B cell (primary cell): ENCODE data around the gene LPIN2. TPM values are rescaled to one million over a fixed set of nuclear protein-coding genes. Genes with fewer than 3 reads are reported as not detected.

Source experiments
- ATAC-seq: fragments of 200-7000 bp; cut with Tn5 transposase; one replicate; pipeline ENCODE4 v1.10.0; 2021; ENCODE audit warnings: low read depth, mild to moderate bottlenecking, moderate number of reproducible peaks, moderate library complexity
- CTCF ChIA-PET: fragments of 350-600 bp; sonication (Branson Sonifier 250); formaldehyde crosslinking; loops from one replicate; lab custom pipeline; 2021; ENCODE audit warnings: antibody characterized with exemption, inconsistent platforms; lab: Charles Lee
- POLR2A ChIA-PET: fragments of 350-600 bp; sonication (Branson Sonifier 250); formaldehyde crosslinking; loops from one replicate; lab custom pipeline; 2021; ENCODE audit warnings: antibody characterized with exemption; lab: Charles Lee
- DNase-seq: peaks from one replicate; pipeline ENCODE4 v3.0.0; 2013
- H2AFZ ChIP-seq: 2 replicates; pipeline ENCODE4 v1.6.1; 2012; ENCODE audit warnings: mild to moderate bottlenecking, low read depth, low read length; ENCODE audit not compliant: insufficient read depth, poor library complexity, severe bottlenecking
- H3K27ac ChIP-seq, 2 donors: 1 replicate in 1 of 2; 2 replicates in 1 of 2; pipeline ENCODE4 v1.5.1; 2012 to 2013; ENCODE audit warnings: low read length in 2 of 2, mild to moderate bottlenecking in 2 of 2, moderate library complexity in 1 of 2
- H3K27me3 ChIP-seq, 4 experiments: fragments of 200-600 bp in 1 of 4; sonication (generic) in 1 of 4; replicated peaks in 1 of 4; 1 replicate in 2 of 4; 2 replicates in 2 of 4; pipeline versions ENCODE4 v1.6.1 to v1.7.0; 2013 to 2016; ENCODE audit warnings: low read length in 3 of 4, mild to moderate bottlenecking in 2 of 4, mixed read lengths in 1 of 4, moderate library complexity in 1 of 4; ENCODE audit not compliant: insufficient read depth in 4 of 4, control insufficient read depth in 3 of 4; ENCODE audit errors: control extremely low read depth in 1 of 4
- H3K36me3 ChIP-seq, 2 experiments: replicated peaks in 1 of 2; 1 replicate in 1 of 2; 2 replicates in 1 of 2; pipeline versions ENCODE4 v1.6.1 to v1.7.1; 2013; ENCODE audit warnings: low read length in 1 of 2; ENCODE audit not compliant: insufficient read depth in 2 of 2, control insufficient read depth in 1 of 2; ENCODE audit errors: control extremely low read depth in 1 of 2, extremely low read depth in 1 of 2
- H3K4me1 ChIP-seq, 2 donors: fragments of 200-600 bp in 1 of 2; sonication (generic) in 1 of 2; 1 replicate in 1 of 2; 2 replicates in 1 of 2; pipeline versions ENCODE4 v1.5.1 to v1.6.1; 2013 to 2017; ENCODE audit warnings: low read length in 2 of 2; ENCODE audit not compliant: control insufficient read depth in 2 of 2, insufficient read depth in 2 of 2
- H3K4me2 ChIP-seq: replicated peaks from 2 replicates; pipeline ENCODE3; 2012; ENCODE audit warnings: mild to moderate bottlenecking, low read depth, low read length; ENCODE audit not compliant: poor library complexity, severe bottlenecking
- H3K4me3 ChIP-seq, 5 experiments: fragments of 200-600 bp in 1 of 5; sonication (generic) in 1 of 5; 1 replicate in 3 of 5; 2 replicates in 2 of 5; pipeline versions ENCODE4 v1.5.1 to v1.7.0; 2011 to 2016; ENCODE audit warnings: low read length in 4 of 5, mild to moderate bottlenecking in 4 of 5, low read depth in 2 of 5, control low read depth in 1 of 5, moderate library complexity in 1 of 5; ENCODE audit not compliant: insufficient read depth in 1 of 5; ENCODE audit errors: control extremely low read depth in 1 of 5, extremely low read depth in 1 of 5
- H3K79me2 ChIP-seq: fragments of 200-600 bp; sonication (generic); one replicate; pipeline ENCODE4 v1.6.0; 2016; ENCODE audit warnings: low read length; ENCODE audit not compliant: control insufficient read depth, insufficient read depth
- H3K9ac ChIP-seq: fragments of 200-600 bp; sonication (generic); 2 replicates; pipeline ENCODE4 v1.6.1; 2017; ENCODE audit warnings: mild to moderate bottlenecking, low read length, moderate library complexity
- H3K9me3 ChIP-seq, 3 donors: one replicate each; pipeline versions ENCODE4 v1.6.1 to v1.7.1; 2013; ENCODE audit warnings: low read length in 2 of 3; ENCODE audit not compliant: control insufficient read depth in 2 of 3, insufficient read depth in 1 of 3; ENCODE audit errors: control extremely low read depth in 1 of 3
- H4K20me1 ChIP-seq: 2 replicates; pipeline ENCODE4 v1.6.0; 2012; ENCODE audit warnings: mild to moderate bottlenecking, low read length; ENCODE audit not compliant: insufficient read depth, control insufficient read depth, poor library complexity, severe bottlenecking
- H3K27ac Mint-ChIP-seq: one replicate; pipeline ENCODE4 v1.8.0; 2021; ENCODE audit warnings: mixed read lengths
- H3K27me3 Mint-ChIP-seq: one replicate; pipeline ENCODE4 v1.8.0; 2021; ENCODE audit warnings: mixed read lengths
- H3K4me1 Mint-ChIP-seq: one replicate; pipeline ENCODE4 v1.8.0; 2021; ENCODE audit warnings: mixed read lengths
- H3K4me3 Mint-ChIP-seq: one replicate; pipeline ENCODE4 v1.8.0; 2021; ENCODE audit warnings: mixed read lengths
- H3K9me3 Mint-ChIP-seq: one replicate; pipeline ENCODE4 v1.8.0; 2022; ENCODE audit warnings: mixed read lengths; ENCODE audit not compliant: insufficient read depth
- EZH2 ChIP-seq: IDR thresholded peaks from 2 replicates; pipeline ENCODE4 v1.6.1; 2012; ENCODE audit warnings: borderline replicate concordance, low read depth, mild to moderate bottlenecking, moderate library complexity, low read length; ENCODE audit not compliant: insufficient read depth, poor library complexity, severe bottlenecking
- WGBS: methylation state at CpG from one replicate; pipeline ENCODE4 v1.1.5; 2013; ENCODE audit warnings: missing lambda C conversion rate; ENCODE audit not compliant: insufficient coverage; 5-methylcytosine and 5-hydroxymethylcytosine counted together
- intact Hi-C: fragments of 100-400 bp; cut with micrococcal nuclease; formaldehyde crosslinking; loops from one replicate; pipeline ENCODE4 v1.10.0; 2022
- polyA plus RNA-seq: library from polyadenylated mRNA; depleted of rRNA; stranded (reverse); fragments of >200 nt; gene quantifications from 2 replicates; pipeline ENCODE4 v1.2.3, GENCODE V29; 2012
- total RNA-seq, 2 donors: library from RNA; stranded (reverse); fragments of 120-200 nt in 1 of 2; gene quantifications; 1 replicate in 1 of 2; 2 replicates in 1 of 2; pipeline versions ENCODE4 v1.2.3 to v1.2.4, GENCODE V29; 2013 to 2022
- TF ChIP-seq, protein P1 (sequence below): fragments of 200-600 bp; IDR thresholded peaks from one replicate; pipeline ENCODE4 v1.8.0; 2022; ENCODE audit warnings: antibody characterized with exemption, mild to moderate bottlenecking

Gene LPIN2
- total and polyA plus RNA-seq, 2 donors (not counting 1 experiment from before 2014, with no cell fraction given) = 8.0 to 31.0 TPM

DNA sequence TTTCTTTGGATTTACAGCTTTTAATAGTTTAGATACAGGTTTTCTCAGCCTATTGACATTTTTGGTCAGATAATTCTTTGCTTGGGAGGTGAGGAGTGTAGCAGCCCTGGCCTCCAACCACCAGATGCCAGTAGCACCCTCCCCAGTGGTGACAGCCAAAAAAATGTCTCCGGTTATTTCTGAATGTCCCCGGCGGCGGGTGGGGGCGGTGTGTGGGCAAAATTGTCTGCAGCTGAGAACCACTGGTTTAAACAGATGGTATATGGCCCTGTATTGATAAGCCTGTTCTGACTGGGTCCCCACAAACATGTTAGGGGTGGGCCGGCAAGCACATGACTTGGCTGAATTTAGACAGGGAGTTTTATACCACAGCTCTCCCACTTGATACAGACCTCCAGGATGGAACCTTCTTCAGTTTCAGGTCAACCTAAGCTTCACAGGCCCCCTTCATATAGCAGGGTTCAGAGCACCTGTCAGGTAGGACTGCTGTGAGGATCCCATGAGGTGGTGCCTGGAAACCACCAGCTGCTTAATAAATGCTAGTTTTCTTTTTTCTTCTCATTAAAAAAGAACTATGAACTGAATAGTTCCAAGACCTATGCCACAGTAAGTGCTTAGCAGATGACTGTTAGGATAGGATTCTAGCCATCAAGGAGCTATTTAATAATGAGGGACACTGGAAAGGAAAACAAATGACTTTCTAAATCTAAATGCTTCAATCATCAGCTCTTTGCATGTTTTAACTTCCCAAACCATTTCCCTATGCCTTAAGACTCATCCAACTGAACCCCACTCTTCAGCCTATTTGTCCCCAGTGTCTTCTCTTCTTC, 18.1 kb downstream of the LPIN2 start:
- intact Hi-C loops = loop anchor here (1.0 to 5.0 kb wide), 5 partner anchors 68 to 672 kb away; no protein-coding TSS in a partner anchor
- ChIA-PET CTCF (interaction anchor here (0.7 to 5.5 kb wide), 55 partner anchors 9 to 671 kb away, joined by 3 to 155 read pairs (median 5); partner anchors contain the start of gene MYL12A), POLR2A (interaction anchor here (0.6 to 3.1 kb wide), 6 partner anchors 9 to 599 kb away, joined by 3 to 16 read pairs (median 4); partner anchors contain the start of gene MYL12A)
- H3K27ac ChIP-seq = peak overlapping the region in 1 of 2 donors; percentile 4
- DNase-seq = peak; percentile 81
- peaks cover 76% of the 10 kb centered on the region for H3K79me2 ChIP-seq
- peak overlapping the region; percentile 50 for H3K4me3 Mint-ChIP-seq
- H3K27me3 Mint-ChIP-seq = no peaks in the 10 kb centered on the region
- H3K4me1 Mint-ChIP-seq = peaks cover 35% of the 10 kb centered on the region
- peak overlapping the region; percentile 65 for H3K4me2 ChIP-seq
- H3K9me3 ChIP-seq = peaks cover 0 to 4% (median 0%) of the 10 kb centered on the region in 3 donors
- no peak for TF ChIP-seq EZH2
- TF ChIP-seq, protein P1, sequence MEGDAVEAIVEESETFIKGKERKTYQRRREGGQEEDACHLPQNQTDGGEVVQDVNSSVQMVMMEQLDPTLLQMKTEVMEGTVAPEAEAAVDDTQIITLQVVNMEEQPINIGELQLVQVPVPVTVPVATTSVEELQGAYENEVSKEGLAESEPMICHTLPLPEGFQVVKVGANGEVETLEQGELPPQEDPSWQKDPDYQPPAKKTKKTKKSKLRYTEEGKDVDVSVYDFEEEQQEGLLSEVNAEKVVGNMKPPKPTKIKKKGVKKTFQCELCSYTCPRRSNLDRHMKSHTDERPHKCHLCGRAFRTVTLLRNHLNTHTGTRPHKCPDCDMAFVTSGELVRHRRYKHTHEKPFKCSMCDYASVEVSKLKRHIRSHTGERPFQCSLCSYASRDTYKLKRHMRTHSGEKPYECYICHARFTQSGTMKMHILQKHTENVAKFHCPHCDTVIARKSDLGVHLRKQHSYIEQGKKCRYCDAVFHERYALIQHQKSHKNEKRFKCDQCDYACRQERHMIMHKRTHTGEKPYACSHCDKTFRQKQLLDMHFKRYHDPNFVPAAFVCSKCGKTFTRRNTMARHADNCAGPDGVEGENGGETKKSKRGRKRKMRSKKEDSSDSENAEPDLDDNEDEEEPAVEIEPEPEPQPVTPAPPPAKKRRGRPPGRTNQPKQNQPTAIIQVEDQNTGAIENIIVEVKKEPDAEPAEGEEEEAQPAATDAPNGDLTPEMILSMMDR = peak; percentile 68
- H3K4me3 ChIP-seq = peak overlapping the region in 3 of 5 experiments; percentile 12 to 38 (median 21)
- H3K4me1 ChIP-seq = peaks cover 9 to 14% of the 10 kb centered on the region in 2 donors
- peak overlapping the region; percentile 58 for H2AFZ ChIP-seq
- 0% methylated on average over 1 of the region's 6 CpGs for WGBS
- no peaks in the 10 kb centered on the region for H3K9me3 Mint-ChIP-seq
- H3K27ac Mint-ChIP-seq = peak overlapping the region; percentile 29
- H3K9ac ChIP-seq = peak overlapping the region; percentile 34
- H3K27me3 ChIP-seq = no peaks in the 10 kb centered on the region
- peak; percentile 95 for ATAC-seq
- H4K20me1 ChIP-seq = no peaks in the 10 kb centered on the region
- no peaks in the 10 kb centered on the region for H3K36me3 ChIP-seq
